Measurements from ENCODE around the gene PRG3.

DNA sequence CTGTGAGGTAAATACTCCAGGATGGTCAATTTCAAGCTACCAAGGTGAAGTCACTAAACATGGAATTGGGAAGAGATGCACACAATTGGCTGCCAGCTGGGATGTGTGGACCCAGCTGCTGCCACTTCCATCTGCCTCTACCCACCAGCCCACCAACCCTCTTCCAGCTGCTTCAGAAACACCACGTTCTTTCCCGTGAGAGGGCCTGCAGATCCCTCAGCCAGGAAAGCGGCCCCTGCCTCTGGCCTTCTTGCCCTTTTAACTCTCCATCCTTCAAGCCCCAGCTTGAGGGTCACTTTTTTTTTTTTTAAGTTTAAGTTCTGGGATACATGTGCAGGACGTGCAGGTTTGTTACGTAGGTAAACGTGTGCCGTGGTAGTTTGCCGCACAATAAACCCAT is 20.0 kb downstream of the PRG3 start:
- TF ChIP-seq EZH2 (IDR thresholded peaks at IDR 0.05; ENCODE audit: insufficient read depth, poor library complexity, severe bottlenecking), result no peak
- no peak for TF ChIP-seq EZH2phosphoT487 (IDR thresholded peaks at IDR 0.05; ENCODE audit: insufficient read depth, low read depth)
